ENCODE measurements around the gene ABAT.
"Not testable (repeated sequence)": the region's sequence is repeated elsewhere in the genome, so short reads cannot be mapped to it uniquely, and the experiment has no call there.

The ABAT gene

GRCh38 chr16:8682551-8683259, 8.3 kb downstream of the ABAT start:
- no peak for DNase-seq

GRCh38 chr16:8683640-8684039, 9.2 kb downstream of the ABAT start:
- no peak for DNase-seq

GRCh38 chr16:8685617-8686016, 11.2 kb downstream of the ABAT start:
- no peak for DNase-seq

DNA sequence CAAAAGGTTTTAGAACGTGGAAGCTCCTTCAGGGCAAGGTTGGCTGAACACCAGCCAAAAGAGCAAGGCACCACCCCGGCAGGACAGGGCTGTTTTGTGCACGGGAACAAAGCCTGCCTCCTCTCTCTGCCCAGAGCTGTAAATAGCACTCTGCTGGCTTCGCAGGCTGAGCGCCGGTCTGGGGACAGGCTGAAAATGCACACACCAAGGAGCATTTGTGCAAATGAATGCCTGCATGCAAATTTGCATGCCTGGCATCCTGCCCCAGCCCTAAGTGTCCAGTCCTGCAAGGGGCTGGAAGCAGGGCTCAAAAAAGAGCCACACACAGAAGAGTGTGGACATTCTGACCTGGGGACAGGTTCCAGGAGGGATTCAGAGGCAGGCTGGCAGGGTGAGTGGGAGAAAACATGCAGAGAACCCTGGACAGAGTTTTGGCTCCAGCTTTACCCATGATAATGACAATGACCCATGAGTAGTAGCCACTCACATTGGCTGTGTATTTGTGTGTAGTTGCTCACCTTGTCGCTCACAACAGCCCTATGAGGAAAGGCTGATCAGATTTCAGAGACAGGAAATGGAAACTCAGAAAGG, 11.7 kb downstream of the ABAT start:
- DNase-seq, result no peak

GRCh38 chr16:8686879-8687278, 12.5 kb downstream of the ABAT start:
- no peak for DNase-seq

GRCh38 chr16:8689686-8690085, 15.3 kb downstream of the ABAT start:
- no peak for DNase-seq

- no peak for DNase-seq
Measured at GRCh38 chr16:8691728-8692127, 17.3 kb downstream of the ABAT start.

DNA sequence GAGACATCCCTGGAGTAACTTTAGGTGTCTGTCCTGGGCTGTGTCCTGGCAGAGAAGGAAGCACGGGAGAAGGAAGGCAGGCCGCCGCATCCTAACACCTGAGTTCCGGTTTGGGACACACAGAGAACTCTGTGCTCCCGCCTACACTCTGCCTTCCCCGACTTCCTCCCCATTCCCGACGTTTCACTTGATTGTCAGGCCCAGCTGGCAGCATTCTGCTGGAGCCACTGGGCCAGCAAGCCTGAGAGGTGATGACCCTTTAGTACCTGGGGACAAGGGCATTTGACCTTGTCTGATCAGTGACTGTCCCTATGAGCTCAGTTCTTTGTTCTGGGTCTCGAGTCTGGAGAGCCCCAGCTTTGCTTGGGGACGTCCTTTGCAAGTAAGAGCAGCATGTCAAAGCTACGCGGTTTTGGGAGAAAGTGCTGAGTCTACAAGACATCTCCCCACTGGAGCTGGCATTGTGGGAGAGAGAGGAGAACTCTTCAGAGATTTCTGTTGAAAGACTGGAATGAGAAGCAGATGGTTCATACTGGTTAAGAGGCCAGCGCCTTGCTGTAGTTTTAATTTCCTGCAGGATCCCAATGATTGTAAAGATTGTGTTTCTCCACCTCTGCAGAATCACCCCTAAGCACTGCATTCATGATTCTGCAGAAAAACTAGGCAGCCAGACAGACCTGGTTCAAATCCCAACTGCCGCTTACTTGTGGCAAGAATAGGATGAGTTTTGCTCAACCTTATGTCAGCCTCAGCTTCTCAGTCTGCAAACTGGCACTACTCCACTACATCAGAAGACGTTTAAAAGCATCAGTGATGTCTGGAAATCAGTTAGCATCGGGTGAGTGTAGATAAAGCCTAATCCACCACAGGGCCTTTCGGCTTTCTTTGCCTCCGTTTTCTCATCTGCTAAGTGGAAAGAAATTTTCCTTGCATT, 20.6 kb downstream of the ABAT start:
- DNase-seq, result no peak

DNA sequence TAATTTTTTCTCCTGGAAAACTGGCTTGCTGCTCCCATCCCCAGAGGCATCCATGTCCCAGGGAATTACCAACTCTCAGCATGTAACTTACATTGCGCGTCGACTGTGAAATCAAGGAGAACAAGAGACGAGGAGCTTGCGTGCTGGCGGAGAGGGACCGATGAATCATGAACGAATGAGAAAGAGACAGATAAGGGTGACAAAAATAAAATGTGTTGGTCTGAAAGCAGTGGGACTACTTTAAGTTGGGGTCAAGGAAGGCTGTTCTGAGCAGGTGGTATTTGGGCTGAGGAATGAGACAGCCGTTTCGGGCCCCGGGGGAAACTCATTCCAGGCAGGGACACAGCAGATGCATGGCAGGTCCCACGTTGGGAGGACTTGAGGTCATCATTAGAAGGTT, 22.5 kb downstream of the ABAT start:
- DNase-seq, result no peak

- DNase-seq, result no peak
Measured at GRCh38 chr16:8697965-8698364, 23.5 kb downstream of the ABAT start.

DNA sequence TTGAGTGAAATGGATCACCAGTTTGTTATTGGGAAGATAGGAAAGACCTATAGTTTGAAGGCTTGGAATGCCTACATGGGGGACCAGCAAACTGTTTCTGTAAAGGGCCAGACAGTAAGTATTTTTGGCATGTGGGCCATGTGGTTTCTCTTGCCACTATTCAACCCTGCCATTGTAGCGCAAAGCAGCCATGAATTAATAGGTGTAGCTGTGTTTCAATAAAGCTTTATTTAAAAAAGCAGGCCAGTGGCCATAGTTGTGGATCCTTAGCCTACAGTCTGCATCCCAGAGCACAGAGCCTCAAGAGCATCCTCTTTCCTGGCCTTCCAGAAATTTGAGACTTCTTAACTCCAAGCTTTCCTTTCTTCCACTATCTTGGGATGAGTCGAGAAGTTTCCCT, 29.3 kb downstream of the ABAT start:
- no peak for DNase-seq

DNA sequence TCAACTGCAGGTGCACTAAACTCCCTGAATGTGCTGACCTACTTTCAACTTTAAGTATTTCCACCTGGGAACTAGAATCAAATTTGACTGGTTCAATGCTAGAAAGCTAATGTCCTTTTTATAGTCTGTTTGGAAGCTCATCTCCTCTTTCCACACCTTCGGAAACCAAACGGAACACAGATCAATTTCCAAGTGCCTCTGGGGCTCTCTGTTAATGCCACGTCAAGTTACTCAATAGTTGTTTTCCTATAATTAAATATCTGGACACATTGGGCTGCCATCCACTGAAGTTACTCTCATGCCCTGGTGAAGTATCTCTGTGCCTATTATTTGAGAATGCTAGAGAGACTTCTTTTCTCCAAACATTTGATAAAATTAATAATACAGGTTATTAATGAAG, 29.7 kb downstream of the ABAT start:
- DNase-seq, result no peak

DNA sequence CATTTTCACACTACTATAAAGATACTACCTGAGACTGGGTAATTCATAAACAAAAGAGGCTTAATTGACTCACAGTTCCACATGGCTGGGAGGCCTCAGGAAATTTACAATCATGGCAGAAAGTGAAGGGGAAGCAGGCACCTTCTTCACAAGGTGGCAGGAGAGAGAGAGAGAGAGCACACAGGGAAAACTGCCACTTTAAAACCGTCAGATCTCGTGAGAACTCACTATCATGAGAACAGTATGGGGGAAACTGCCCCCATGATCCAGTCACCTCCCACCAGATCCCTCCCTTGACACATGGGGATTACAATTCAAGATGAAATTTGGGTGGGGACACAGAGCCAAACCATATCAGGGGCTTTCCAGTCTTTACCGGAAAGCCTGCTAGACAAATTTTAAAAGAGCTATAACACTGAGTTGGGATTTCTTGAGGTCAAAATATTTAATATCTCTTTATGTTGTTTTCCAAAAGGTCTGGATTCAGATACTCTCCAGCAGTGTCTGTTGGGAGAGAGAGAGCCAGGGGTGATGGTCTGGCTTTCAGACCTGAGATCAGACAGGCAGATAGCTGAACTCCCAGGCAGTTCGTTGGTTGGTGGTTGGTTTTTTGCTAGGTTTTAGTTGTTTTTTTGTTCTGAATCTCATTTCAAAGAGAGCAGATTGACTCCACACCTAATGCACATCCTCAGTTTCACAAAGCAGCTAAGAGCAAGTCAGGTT, 30.8 kb downstream of the ABAT start:
- not testable (repeated sequence) for DNase-seq

- DNase-seq, result no peak
Measured at GRCh38 chr16:8708536-8708935, 34.1 kb downstream of the ABAT start.

GRCh38 chr16:8712589-8713361, 38.4 kb downstream of the ABAT start:
- no peak for DNase-seq

DNA sequence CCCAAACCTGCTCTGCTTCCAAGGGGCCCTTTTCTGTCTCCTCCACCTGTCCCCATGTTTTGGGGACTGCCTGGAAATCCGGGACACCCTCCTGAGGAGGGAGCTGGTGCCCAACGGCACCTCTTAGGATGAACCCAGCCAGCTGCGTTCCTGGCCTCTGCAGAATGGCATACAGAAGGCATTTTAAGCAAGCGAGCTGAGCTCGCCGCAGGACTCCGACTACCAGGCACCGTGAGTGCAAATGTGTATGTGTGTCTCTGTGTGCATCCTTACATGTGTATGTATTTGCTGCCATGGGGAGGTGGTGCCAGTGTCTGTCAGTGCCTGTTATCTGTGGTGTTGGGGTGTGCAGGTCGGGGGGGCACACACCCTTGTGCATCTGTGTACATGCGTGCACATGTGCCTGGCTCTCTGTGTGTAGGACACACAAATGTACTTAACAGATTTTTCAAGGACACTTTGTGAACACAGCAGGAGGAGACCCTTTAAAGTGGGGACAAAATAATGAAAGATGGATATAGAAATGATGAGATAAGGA, 39.3 kb downstream of the ABAT start:
- DNase-seq, result no peak

DNA sequence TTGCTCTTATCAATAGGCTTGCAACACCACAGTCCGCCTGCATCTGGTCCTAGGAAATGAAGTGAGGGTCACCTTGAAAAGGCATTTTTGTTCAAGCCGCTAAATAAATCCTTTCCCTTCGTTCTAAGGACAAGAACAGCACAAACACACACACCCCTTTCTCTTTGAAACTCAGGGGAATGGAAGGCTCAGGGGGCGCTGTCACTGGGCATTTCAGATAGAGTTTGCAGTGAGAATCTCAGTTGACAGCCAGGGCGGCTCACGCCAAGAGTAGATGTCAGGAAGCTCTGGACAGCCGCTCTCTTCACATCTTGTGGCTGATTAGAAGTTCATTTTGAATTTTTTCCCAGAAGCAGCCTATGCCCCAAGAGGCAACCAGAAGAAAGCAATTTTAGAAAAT, 39.8 kb downstream of the ABAT start:
- DNase-seq, result no peak

- DNase-seq, result no peak
Measured at GRCh38 chr16:8714807-8715206, 40.4 kb downstream of the ABAT start.

GRCh38 chr16:8716052-8716451, 41.6 kb downstream of the ABAT start:
- no peak for DNase-seq

DNA sequence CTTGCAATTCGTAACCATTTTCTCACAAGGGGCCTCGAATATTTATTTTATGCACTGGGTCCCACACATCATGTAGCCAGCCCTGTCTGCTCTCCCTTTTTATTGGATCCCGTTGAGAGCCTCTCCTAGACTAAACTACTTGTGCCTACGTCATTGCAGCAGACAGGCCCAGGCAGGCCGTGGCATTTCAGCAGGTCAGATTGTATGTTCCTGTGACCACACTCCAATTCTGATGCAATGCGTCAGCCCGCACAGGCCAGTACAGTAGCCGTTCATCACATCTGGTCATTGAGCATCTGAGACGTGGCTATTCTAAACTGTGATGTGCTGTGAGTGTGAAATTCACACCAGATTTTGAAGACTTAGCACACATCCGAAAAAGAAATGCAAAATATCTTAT, 42.2 kb downstream of the ABAT start:
- DNase-seq, result no peak

GRCh38 chr16:8717469-8717868, 43.1 kb downstream of the ABAT start:
- DNase-seq, result no peak

GRCh38 chr16:8717892-8718415, 43.5 kb downstream of the ABAT start:
- DNase-seq, result no peak
